GM18507 (cell line): Measurements from ENCODE around the gene SLC6A7.

Source experiments
- DNase-seq: peaks from one replicate; pipeline ENCODE4 v3.0.0; 2011; ENCODE audit warnings: low read depth; ENCODE audit not compliant: insufficient read length; ENCODE audit errors: extremely low spot score
- FAIRE-seq: peaks from 2 replicates; lab custom pipeline; 2011; peaks lifted over from hg19 to GRCh38; lab: Jason Lieb, UNC

The SLC6A7 gene

GRCh38 chr5:150189728-150190502 lies at the start of gene SLC6A7:
Gene SLC6A7, plus strand, starts transcription at chr5:150190062. Its CDS starts 266 bp downstream, at chr5:150190328.
- FAIRE-seq (no peak), DNase-seq (no peak)

GRCh38 chr5:150140830-150141229 lies 49.0 kb upstream of the SLC6A7 start:
- FAIRE-seq (no peak), DNase-seq (no peak)

- FAIRE-seq (no peak), DNase-seq (no peak)
These were observed 48.2 kb upstream of the SLC6A7 start for GRCh38 chr5:150141544-150142184.

GRCh38 chr5:150142185-150142958 lies 47.5 kb upstream of the SLC6A7 start:
- DNase-seq (no peak), FAIRE-seq (no peak)

GRCh38 chr5:150142959-150143349 lies 46.9 kb upstream of the SLC6A7 start:
- DNase-seq (no peak), FAIRE-seq (no peak)

GRCh38 chr5:150143350-150144245 lies 46.3 kb upstream of the SLC6A7 start:
- DNase-seq (no peak), FAIRE-seq (no peak)

GRCh38 chr5:150144246-150144801 lies 45.5 kb upstream of the SLC6A7 start:
- DNase-seq (no peak), FAIRE-seq (no peak)

- FAIRE-seq (no peak), DNase-seq (no peak)
These were observed 45.0 kb upstream of the SLC6A7 start for GRCh38 chr5:150144879-150145278.

- FAIRE-seq: no peak
These were observed 43.6 kb upstream of the SLC6A7 start for GRCh38 chr5:150146235-150146634.

GRCh38 chr5:150146862-150147601 lies 42.8 kb upstream of the SLC6A7 start:
- DNase-seq (no peak), FAIRE-seq (no peak)

More at GRCh38 chr5:150146235-150146634, 43.6 kb upstream of the SLC6A7 start:
- DNase-seq: no peak

- no peak for DNase-seq
- FAIRE-seq: no peak
These were observed 42.2 kb upstream of the SLC6A7 start for GRCh38 chr5:150147670-150148069.

- DNase-seq (no peak), FAIRE-seq (no peak)
These were observed 41.5 kb upstream of the SLC6A7 start for GRCh38 chr5:150148117-150148927.

GRCh38 chr5:150149618-150150017 lies 40.2 kb upstream of the SLC6A7 start:
- no peak for DNase-seq
- no peak for FAIRE-seq

GRCh38 chr5:150152636-150153462 lies 37.0 kb upstream of the SLC6A7 start:
- FAIRE-seq (no peak), DNase-seq (no peak)

GRCh38 chr5:150153483-150153882 lies 36.4 kb upstream of the SLC6A7 start:
- no peak for DNase-seq
- no peak for FAIRE-seq

- FAIRE-seq (no peak), DNase-seq (no peak)
These were observed 35.8 kb upstream of the SLC6A7 start for GRCh38 chr5:150153957-150154617.
